NCI-H2227 treated with DMSO at 0.1 percent for 48 hours (cell line): ENCODE data around the gene TADA2A.

Experiments used
- DNase-seq: peaks from one replicate; lab custom pipeline; 2025; lab: John Stamatoyannopoulos, UW

Gene TADA2A

GRCh38 chr17:37406635-37407461 is at the start of gene TADA2A, which contains the start of gene ACACA:
TADA2A (plus strand) TSS chr17:37406886; CDS start chr17:37411366, 4,480 bp downstream.
ACACA (minus strand) TSS chr17:37406836; CDS start chr17:37406299, 537 bp downstream.
- peak; percentile 85 for DNase-seq

GRCh38 chr17:37358098-37358829 is 48.4 kb upstream of the TADA2A start:
- peak; percentile 64 for DNase-seq

- DNase-seq = peak; percentile 88
Observed at GRCh38 chr17:37358830-37359681, 47.6 kb upstream of the TADA2A start.

GRCh38 chr17:37359682-37360188 is 47.0 kb upstream of the TADA2A start:
- peak; percentile 48 for DNase-seq

GRCh38 chr17:37360632-37361031 is 46.1 kb upstream of the TADA2A start:
- DNase-seq = no peak

- DNase-seq = no peak
Observed at GRCh38 chr17:37361543-37361942, 45.1 kb upstream of the TADA2A start.

GRCh38 chr17:37365589-37365988 is 41.1 kb upstream of the TADA2A start:
- DNase-seq = no peak

- no peak for DNase-seq
Observed at GRCh38 chr17:37368577-37368976, 38.1 kb upstream of the TADA2A start.

GRCh38 chr17:37373530-37374159 is 33.0 kb upstream of the TADA2A start:
- peak; percentile 78 for DNase-seq

GRCh38 chr17:37375706-37376105 is 31.0 kb upstream of the TADA2A start, which contains the start of gene C17orf78:
C17orf78 (plus strand) TSS chr17:37375985; CDS start chr17:37376093, 108 bp downstream.
- no peak for DNase-seq

- no peak for DNase-seq
Observed at GRCh38 chr17:37382056-37382455, 24.6 kb upstream of the TADA2A start.

GRCh38 chr17:37384560-37385149 is 22.0 kb upstream of the TADA2A start:
- no peak for DNase-seq

GRCh38 chr17:37385474-37385990 is 21.2 kb upstream of the TADA2A start:
- no peak for DNase-seq

GRCh38 chr17:37386462-37386861 is 20.2 kb upstream of the TADA2A start:
- no peak for DNase-seq

- DNase-seq = no peak
Observed at GRCh38 chr17:37388266-37388665, 18.4 kb upstream of the TADA2A start.

GRCh38 chr17:37389160-37389559 is 17.5 kb upstream of the TADA2A start:
- DNase-seq = no peak

- no peak for DNase-seq
Observed at GRCh38 chr17:37391146-37391545, 15.5 kb upstream of the TADA2A start.

- no peak for DNase-seq
Observed at GRCh38 chr17:37392024-37392590, 14.6 kb upstream of the TADA2A start.

- no peak for DNase-seq
Observed at GRCh38 chr17:37393352-37393751, 13.3 kb upstream of the TADA2A start.

GRCh38 chr17:37399265-37399803 is 7.4 kb upstream of the TADA2A start:
- DNase-seq = no peak
